Fibroblast of mammary gland (primary cell): ENCODE data around the gene LARGE2.

Source experiments
- DNase-seq: peaks from one replicate; pipeline ENCODE4 v3.0.0-alpha.2; 2010; ENCODE audit warnings: low read depth
- H3K4me3 ChIP-seq: 2 replicates; pipeline ENCODE4 v1.5.1; 2011; ENCODE audit warnings: low read depth, mild to moderate bottlenecking, low read length, moderate library complexity; ENCODE audit not compliant: control insufficient read depth
- CTCF ChIP-seq: conservative IDR thresholded peaks from 2 replicates; pipeline ENCODE4 v1.5.1; 2011; ENCODE audit warnings: low read depth, low read length, inconsistent platforms; ENCODE audit not compliant: control insufficient read depth, insufficient read depth

Gene LARGE2

GRCh38 chr11:45947885-45948284 is 25.4 kb downstream of the LARGE2 start:
- no peak for TF ChIP-seq CTCF
- DNase-seq: no peak
- no peak overlapping the region for H3K4me3 ChIP-seq

GRCh38 chr11:45948356-45948755 is 25.9 kb downstream of the LARGE2 start:
- no peak overlapping the region for H3K4me3 ChIP-seq
- DNase-seq: no peak
- TF ChIP-seq CTCF: no peak

GRCh38 chr11:45949992-45950407 is 27.5 kb downstream of the LARGE2 start:
- H3K4me3 ChIP-seq: no peak overlapping the region
- DNase-seq: peak; percentile 22
- TF ChIP-seq CTCF: no peak

- H3K4me3 ChIP-seq: no peak overlapping the region
- no peak for TF ChIP-seq CTCF
- peak; percentile 80 for DNase-seq
These were observed 37.4 kb downstream of the LARGE2 start for GRCh38 chr11:45959851-45960250.

GRCh38 chr11:45960387-45961095 is 38.1 kb downstream of the LARGE2 start:
- peak; percentile 39 for DNase-seq
- TF ChIP-seq CTCF: no peak
- H3K4me3 ChIP-seq: no peak overlapping the region

GRCh38 chr11:45961751-45962240 is 39.3 kb downstream of the LARGE2 start:
- DNase-seq: no peak
- no peak overlapping the region for H3K4me3 ChIP-seq
- no peak for TF ChIP-seq CTCF
